Measurements from ENCODE around the gene ZDHHC22.

- TF ChIP-seq POLR2A (IDR thresholded peaks at IDR 0.05) (no peak), POLR2AphosphoS5 (IDR thresholded peaks at IDR 0.05) (no peak), CTCF (IDR thresholded peaks at IDR 0.05) (no peak), EP300 (IDR thresholded peaks at IDR 0.05) (no peak)
Observed at GRCh38 chr14:77104393-77104792, 37.2 kb downstream of the ZDHHC22 start.
